Measurements from ENCODE around the gene HCFC2. TPM values are rescaled to one million over a fixed set of nuclear protein-coding genes. Genes with fewer than 3 reads are reported as not detected.
"Not testable (repeated sequence)": the region's sequence is repeated elsewhere in the genome, so short reads cannot be mapped to it uniquely, and the experiment has no call there.

The HCFC2 gene
- total RNA-seq, 2 experiments from 2014 or later, result 8.3 to 8.6 TPM

- intact Hi-C loops (cut with micrococcal nuclease), result loop anchor here (2.0 kb wide), 2 partner anchors 53 to 231 kb away; no protein-coding TSS in a partner anchor
- ChIA-PET POLR2A (interaction anchor here (1.5 kb wide), 2 partner anchors 28 to 180 kb away, joined by 3 to 6 read pairs; partner anchors contain the start of genes HSP90B1 and NFYB), CTCF (interaction anchor here (0.6 to 3.5 kb wide), 63 partner anchors 10 to 338 kb away, joined by 3 to 105 read pairs (median 6); partner anchors contain the start of genes GLT8D2, HCFC2 and TDG)
- peaks cover 11% of the 10 kb centered on the region for H3K4me1 Mint-ChIP-seq (ENCODE audit: low read depth)
- TF ChIP-seq, protein P1, sequence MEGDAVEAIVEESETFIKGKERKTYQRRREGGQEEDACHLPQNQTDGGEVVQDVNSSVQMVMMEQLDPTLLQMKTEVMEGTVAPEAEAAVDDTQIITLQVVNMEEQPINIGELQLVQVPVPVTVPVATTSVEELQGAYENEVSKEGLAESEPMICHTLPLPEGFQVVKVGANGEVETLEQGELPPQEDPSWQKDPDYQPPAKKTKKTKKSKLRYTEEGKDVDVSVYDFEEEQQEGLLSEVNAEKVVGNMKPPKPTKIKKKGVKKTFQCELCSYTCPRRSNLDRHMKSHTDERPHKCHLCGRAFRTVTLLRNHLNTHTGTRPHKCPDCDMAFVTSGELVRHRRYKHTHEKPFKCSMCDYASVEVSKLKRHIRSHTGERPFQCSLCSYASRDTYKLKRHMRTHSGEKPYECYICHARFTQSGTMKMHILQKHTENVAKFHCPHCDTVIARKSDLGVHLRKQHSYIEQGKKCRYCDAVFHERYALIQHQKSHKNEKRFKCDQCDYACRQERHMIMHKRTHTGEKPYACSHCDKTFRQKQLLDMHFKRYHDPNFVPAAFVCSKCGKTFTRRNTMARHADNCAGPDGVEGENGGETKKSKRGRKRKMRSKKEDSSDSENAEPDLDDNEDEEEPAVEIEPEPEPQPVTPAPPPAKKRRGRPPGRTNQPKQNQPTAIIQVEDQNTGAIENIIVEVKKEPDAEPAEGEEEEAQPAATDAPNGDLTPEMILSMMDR (IDR thresholded peaks at IDR 0.05), result peak; percentile 42
- H3K27ac Mint-ChIP-seq, result no peak overlapping the region
- no peaks in the 10 kb centered on the region for H3K27me3 Mint-ChIP-seq
- ATAC-seq (no peak), DNase-seq (no peak)
- no peak overlapping the region for H3K4me3 Mint-ChIP-seq
- no peaks in the 10 kb centered on the region for H3K9me3 Mint-ChIP-seq
- H3K36me3 Mint-ChIP-seq (ENCODE audit: low read depth), result no peaks in the 10 kb centered on the region
These were observed 45.3 kb downstream of the HCFC2 start for GRCh38 chr12:104109446-104110271.

DNA sequence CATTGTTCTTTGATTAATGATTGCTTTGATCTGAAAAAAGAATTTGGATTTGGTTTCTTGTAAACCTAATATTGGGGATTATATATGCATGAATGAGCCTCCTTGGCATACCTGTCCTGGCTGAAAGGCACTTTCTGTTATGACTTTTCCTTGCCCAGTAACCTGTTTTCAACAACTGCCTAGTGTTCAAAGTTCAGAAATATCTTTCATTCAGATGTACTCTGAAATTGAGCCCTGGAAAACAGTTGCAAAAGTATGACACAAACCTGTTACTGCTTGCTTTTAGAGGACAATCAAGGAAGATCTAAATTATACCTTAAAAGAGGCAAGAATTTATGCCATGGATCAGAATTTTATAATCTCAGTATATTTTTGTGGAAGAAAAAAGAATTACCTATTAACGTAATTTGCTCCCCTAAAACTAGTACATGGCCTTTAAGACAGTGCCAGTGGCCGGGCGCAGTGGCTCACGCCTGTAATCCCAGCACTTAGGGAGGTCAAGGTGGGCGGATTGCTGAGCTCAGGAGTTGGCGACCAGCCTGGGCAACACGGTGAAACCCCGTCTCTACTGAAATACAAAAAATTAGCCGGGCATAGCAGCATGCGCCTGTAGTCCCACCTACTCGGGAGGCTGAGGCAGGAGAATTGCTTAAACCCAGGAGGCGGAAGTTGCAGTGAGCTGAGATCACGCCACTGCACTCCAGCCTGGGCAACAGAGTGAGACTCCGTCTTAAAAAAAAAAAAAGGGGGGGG lies 50.7 kb downstream of the HCFC2 start:
- H3K9me3 Mint-ChIP-seq; H3K36me3 Mint-ChIP-seq (ENCODE audit: low read depth); CTCF ChIA-PET; H3K27me3 Mint-ChIP-seq; DNase-seq; POLR2A ChIA-PET; H3K4me1 Mint-ChIP-seq (ENCODE audit: low read depth); ATAC-seq; H3K4me3 Mint-ChIP-seq; intact Hi-C loops (cut with micrococcal nuclease): not testable (repeated sequence)
- H3K27ac Mint-ChIP-seq, result peak overlapping the region; percentile 25

DNA sequence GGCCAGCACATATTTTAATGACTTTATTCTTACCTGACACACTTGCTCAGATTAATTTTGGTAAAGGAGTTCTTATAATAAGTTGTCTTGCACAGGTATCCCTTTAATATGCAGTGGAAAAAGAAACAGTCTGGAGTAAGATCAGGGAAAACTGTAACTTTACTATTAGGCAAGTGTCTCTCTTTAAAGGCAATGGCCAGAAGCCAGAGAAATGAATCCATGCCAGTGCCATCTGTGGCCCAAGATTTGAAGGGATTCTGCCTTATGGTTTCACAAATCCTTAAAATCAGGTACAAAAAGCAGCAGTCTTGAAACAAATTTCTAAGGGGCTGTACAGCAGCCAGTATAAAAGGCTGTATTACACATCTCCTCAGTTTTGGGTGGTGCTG lies 51.2 kb downstream of the HCFC2 start:
- peaks cover 7% of the 10 kb centered on the region for H3K36me3 Mint-ChIP-seq (ENCODE audit: low read depth)
- intact Hi-C loops (cut with micrococcal nuclease), result no loop called here
- H3K27me3 Mint-ChIP-seq, result no peaks in the 10 kb centered on the region
- H3K9me3 Mint-ChIP-seq, result no peaks in the 10 kb centered on the region
- no peak for DNase-seq
- POLR2A ChIA-PET, result no interaction called here
- ATAC-seq, result no peak
- H3K4me1 Mint-ChIP-seq (ENCODE audit: low read depth), result peaks cover 4% of the 10 kb centered on the region
- CTCF ChIA-PET, result no interaction called here
- peak overlapping the region; percentile 35 for H3K27ac Mint-ChIP-seq
- TF ChIP-seq, protein P1 (IDR thresholded peaks at IDR 0.05), result no peak
- H3K4me3 Mint-ChIP-seq, result no peak overlapping the region

GRCh38 chr12:104121001-104121400 lies 56.7 kb downstream of the HCFC2 start:
- POLR2A ChIA-PET, result interaction anchor here (1.5 kb wide), 1 partner anchor 17 kb away, joined by 5 read pairs; the partner anchor contains the start of gene NFYB
- Mint-ChIP-seq H3K27me3 (no peaks in the 10 kb centered on the region), H3K4me3 (no peak overlapping the region), H3K36me3 (ENCODE audit: low read depth) (peaks cover 21% of the 10 kb centered on the region), H3K9me3 (no peaks in the 10 kb centered on the region), H3K4me1 (ENCODE audit: low read depth) (peaks cover 2% of the 10 kb centered on the region), H3K27ac (no peak overlapping the region)
- ATAC-seq, result no peak
- TF ChIP-seq, protein P1 (IDR thresholded peaks at IDR 0.05), result no peak
- intact Hi-C loops (cut with micrococcal nuclease), result no loop called here
- CTCF ChIA-PET, result interaction anchor here (0.8 to 3.3 kb wide), 2 partner anchors 11 to 12 kb away, joined by 3 to 24 read pairs; no protein-coding TSS in a partner anchor
- DNase-seq, result no peak

DNA sequence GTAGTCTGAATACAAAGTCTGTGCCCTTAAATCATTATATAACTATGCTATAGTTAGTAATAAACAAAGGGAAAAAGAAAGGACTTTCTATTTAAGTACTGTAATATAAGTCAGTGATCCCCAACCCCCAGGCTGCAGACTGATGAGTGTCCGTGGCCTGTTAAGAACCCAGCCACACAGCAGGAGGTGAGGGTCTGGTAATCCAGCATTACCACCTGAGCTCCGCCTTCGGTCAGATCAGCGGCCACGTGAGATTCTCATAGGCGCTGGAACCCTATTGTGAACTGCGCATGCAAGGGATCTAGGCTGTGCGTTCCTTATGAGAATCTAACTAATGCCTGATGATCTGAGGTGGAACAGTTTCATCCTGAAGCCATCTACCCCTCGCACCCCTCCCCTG lies 58.0 kb downstream of the HCFC2 start:
- H3K9me3 Mint-ChIP-seq, result no peaks in the 10 kb centered on the region
- ATAC-seq (no peak), DNase-seq (no peak)
- H3K36me3 Mint-ChIP-seq (ENCODE audit: low read depth), result peaks cover 26% of the 10 kb centered on the region
- H3K27ac Mint-ChIP-seq, result no peak overlapping the region
- TF ChIP-seq, protein P1 (IDR thresholded peaks at IDR 0.05), result no peak
- POLR2A ChIA-PET, result interaction anchor here (1.5 kb wide), 1 partner anchor 15 kb away, joined by 5 read pairs; the partner anchor contains the start of gene NFYB
- H3K27me3 Mint-ChIP-seq, result no peaks in the 10 kb centered on the region
- H3K4me3 Mint-ChIP-seq, result no peak overlapping the region
- CTCF ChIA-PET, result interaction anchor here (0.8 kb wide), 1 partner anchor 13 kb away, joined by 3 read pairs; no protein-coding TSS in a partner anchor
- intact Hi-C loops (cut with micrococcal nuclease), result no loop called here
- peaks cover 2% of the 10 kb centered on the region for H3K4me1 Mint-ChIP-seq (ENCODE audit: low read depth)
